Osteocyte (in vitro differentiated cells): ENCODE measurements around the gene CAMKMT. TPM values are rescaled to one million over a fixed set of nuclear protein-coding genes. Genes with fewer than 3 reads are reported as not detected.

ENCODE experiments used
- DNase-seq: peaks from one replicate; pipeline ENCODE4 v3.0.0; 2021; ENCODE audit warnings: mixed read lengths; ENCODE audit not compliant: unreplicated experiment; ENCODE audit errors: extremely low spot score
- H3K27ac Mint-ChIP-seq: one replicate; pipeline ENCODE4 v1.8.0; 2021; ENCODE audit warnings: mild to moderate bottlenecking, mixed read lengths; ENCODE audit not compliant: unreplicated experiment
- H3K27me3 Mint-ChIP-seq: one replicate; pipeline ENCODE4 v1.8.0; 2021; ENCODE audit warnings: mixed read lengths; ENCODE audit not compliant: unreplicated experiment
- H3K36me3 Mint-ChIP-seq: one replicate; pipeline ENCODE4 v1.8.0; 2021; ENCODE audit warnings: mixed read lengths; ENCODE audit not compliant: unreplicated experiment
- H3K4me1 Mint-ChIP-seq: one replicate; pipeline ENCODE4 v1.8.0; 2021; ENCODE audit warnings: mixed read lengths; ENCODE audit not compliant: unreplicated experiment
- H3K4me3 Mint-ChIP-seq: one replicate; pipeline ENCODE4 v1.8.0; 2021; ENCODE audit warnings: mild to moderate bottlenecking, moderate library complexity, mixed read lengths; ENCODE audit not compliant: unreplicated experiment
- H3K9me3 Mint-ChIP-seq: one replicate; pipeline ENCODE4 v1.8.0; 2021; ENCODE audit warnings: mixed read lengths; ENCODE audit not compliant: unreplicated experiment
- CTCF ChIP-seq: fragments of 200-600 bp; sonication (generic); IDR thresholded peaks from 2 replicates; pipeline ENCODE4 v1.5.0; 2021; ENCODE audit warnings: antibody characterized with exemption, mild to moderate bottlenecking, moderate library complexity
- total RNA-seq: library from RNA; stranded (reverse); gene quantifications from 2 replicates; pipeline ENCODE4 v1.2.1, GENCODE V29; 2021

Gene CAMKMT
- total RNA-seq, 1 donor from 2014 or later = 10.9 TPM

- Mint-ChIP-seq H3K36me3 (no peaks in the 10 kb centered on the region), H3K4me3 (no peak overlapping the region), H3K4me1 (no peaks in the 10 kb centered on the region), H3K9me3 (no peaks in the 10 kb centered on the region), H3K27me3 (no peaks in the 10 kb centered on the region), H3K27ac (no peak overlapping the region)
- TF ChIP-seq CTCF = no peak
- no peak for DNase-seq
Observed at GRCh38 chr2:44456946-44457345, 95.2 kb downstream of the CAMKMT start.

DNA sequence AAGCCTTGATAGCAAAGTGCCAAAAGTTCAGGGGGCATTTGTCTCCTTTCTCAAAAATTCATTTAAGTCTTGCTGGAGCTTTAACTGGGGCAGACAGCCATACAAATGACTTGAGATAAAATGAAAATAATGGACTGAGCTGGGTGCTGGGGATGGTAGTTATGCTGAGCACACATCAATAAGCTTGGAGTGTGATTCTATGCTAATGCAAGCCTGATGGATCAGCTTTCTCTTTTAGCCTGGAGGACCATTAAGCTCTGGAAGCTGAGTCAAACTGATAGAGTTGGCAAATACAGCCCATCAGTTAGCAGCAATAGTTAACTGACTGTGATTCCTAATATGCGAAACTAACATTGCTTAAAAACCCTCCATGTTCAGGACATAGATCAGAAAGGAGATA lies 98.0 kb downstream of the CAMKMT start:
- H3K27me3 Mint-ChIP-seq = peaks cover 3% of the 10 kb centered on the region
- no peak for TF ChIP-seq CTCF
- H3K27ac Mint-ChIP-seq = no peak overlapping the region
- no peak for DNase-seq
- H3K4me3 Mint-ChIP-seq = no peak overlapping the region
- H3K4me1 Mint-ChIP-seq = no peaks in the 10 kb centered on the region
- H3K9me3 Mint-ChIP-seq = peaks cover 19% of the 10 kb centered on the region
- H3K36me3 Mint-ChIP-seq = peaks cover 8% of the 10 kb centered on the region

DNA sequence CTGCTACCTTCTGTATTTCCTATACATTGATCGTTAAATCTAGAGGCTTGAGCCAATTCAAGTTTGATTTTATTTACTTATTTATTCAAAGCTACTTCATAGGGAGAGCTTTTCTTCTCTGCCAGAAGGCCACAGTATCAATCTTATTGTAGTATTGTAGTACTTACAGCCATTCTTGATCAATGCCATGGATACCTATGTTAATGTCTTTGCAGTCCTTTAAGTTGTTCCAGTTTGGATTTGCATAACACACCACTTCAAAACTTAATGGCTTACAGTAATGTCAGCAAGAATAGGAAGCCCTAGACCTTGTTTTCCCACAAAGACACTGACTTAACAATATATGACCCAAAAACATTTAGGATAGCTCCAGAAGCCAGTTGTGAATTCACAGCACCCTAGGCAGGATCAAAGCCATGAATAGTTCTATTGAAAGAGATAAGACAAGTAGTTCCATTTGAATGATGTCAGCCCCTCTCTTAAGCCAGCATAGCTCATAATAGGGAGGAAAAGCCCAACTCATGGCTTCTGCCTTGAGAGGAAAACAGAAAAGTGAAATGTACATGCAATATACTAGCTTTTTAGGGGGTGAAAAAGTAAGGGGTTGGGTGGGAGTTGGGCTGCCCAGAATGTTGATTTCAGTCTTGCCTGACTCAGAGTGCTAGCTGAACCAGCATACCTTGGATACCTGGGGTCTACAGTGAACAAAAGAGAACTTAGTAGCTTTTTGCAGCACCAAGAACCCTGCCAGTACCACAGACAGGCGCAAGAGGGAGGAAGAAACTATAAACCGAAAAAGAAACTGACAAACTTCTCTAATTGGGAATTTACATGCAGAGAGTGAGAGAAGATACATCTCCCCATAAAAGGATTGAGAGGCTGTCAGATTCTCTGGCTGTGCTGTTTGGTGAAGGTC lies 101.4 kb downstream of the CAMKMT start:
- Mint-ChIP-seq H3K36me3 (peaks cover 12% of the 10 kb centered on the region), H3K4me3 (no peak overlapping the region), H3K27ac (no peak overlapping the region), H3K4me1 (no peaks in the 10 kb centered on the region), H3K27me3 (peaks cover 3% of the 10 kb centered on the region), H3K9me3 (peaks cover 32% of the 10 kb centered on the region)
- TF ChIP-seq CTCF = no peak
- no peak for DNase-seq

DNA sequence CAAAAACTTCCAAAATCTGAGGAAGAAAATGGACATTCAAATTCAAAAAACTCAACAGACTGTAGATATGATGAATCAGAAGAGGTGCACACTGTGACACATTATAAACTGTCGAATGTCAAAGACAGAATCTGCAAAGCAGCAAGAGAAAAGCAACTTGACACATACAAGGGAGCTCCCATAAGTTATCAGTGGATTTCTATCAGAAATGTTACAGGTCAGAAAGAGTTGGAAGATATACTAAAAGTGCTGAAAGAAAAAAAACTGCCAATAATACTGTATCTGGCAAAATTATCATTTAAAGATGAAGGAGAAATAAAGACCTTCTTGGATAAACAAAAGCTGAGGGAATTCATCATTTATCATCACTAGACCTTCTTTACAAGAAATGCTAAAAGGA lies 102.7 kb downstream of the CAMKMT start:
- Mint-ChIP-seq H3K9me3 (peaks cover 34% of the 10 kb centered on the region), H3K27ac (no peak overlapping the region), H3K36me3 (peaks cover 12% of the 10 kb centered on the region), H3K27me3 (peaks cover 3% of the 10 kb centered on the region), H3K4me3 (no peak overlapping the region), H3K4me1 (no peaks in the 10 kb centered on the region)
- no peak for TF ChIP-seq CTCF
- DNase-seq = no peak

GRCh38 chr2:44470151-44470550 lies 108.4 kb downstream of the CAMKMT start:
- Mint-ChIP-seq H3K27me3 (no peaks in the 10 kb centered on the region), H3K4me3 (no peak overlapping the region), H3K27ac (no peak overlapping the region), H3K36me3 (peaks cover 3% of the 10 kb centered on the region), H3K4me1 (no peaks in the 10 kb centered on the region), H3K9me3 (peaks cover 15% of the 10 kb centered on the region)
- TF ChIP-seq CTCF = no peak
- no peak for DNase-seq
